WTC11 (cell line): ENCODE data around the gene ABCC9. TPM values are rescaled to one million over a fixed set of nuclear protein-coding genes. Genes with fewer than 3 reads are reported as not detected.

Experiments used
- ATAC-seq: fragments of 200-7000 bp; cut with Tn5 transposase; 2 replicates; pipeline ENCODE4 v1.10.0; 2021; ENCODE audit warnings: mild to moderate bottlenecking, moderate library complexity
- CTCF ChIA-PET: fragments of 300-600 bp; sonication (Branson Sonifier 250); formaldehyde crosslinking; loops from one replicate; lab custom pipeline; 2021; ENCODE audit warnings: antibody characterized with exemption; lab: Charles Lee
- POLR2A ChIA-PET: fragments of 350-600 bp; sonication (Branson Sonifier 250); formaldehyde crosslinking; loops from one replicate; lab custom pipeline; 2021; ENCODE audit warnings: antibody characterized with exemption; lab: Charles Lee
- DNase-seq: peaks from one replicate; pipeline ENCODE4 v3.0.0; 2021; ENCODE audit warnings: low spot score
- H3K27ac Mint-ChIP-seq: 2 replicates; pipeline ENCODE4 v1.8.0; 2021; ENCODE audit warnings: mixed read lengths
- H3K27me3 Mint-ChIP-seq: 2 replicates; pipeline ENCODE4 v1.8.0; 2021; ENCODE audit warnings: low read depth, mild to moderate bottlenecking, moderate library complexity, mixed read lengths
- H3K36me3 Mint-ChIP-seq: 2 replicates; pipeline ENCODE4 v1.8.0; 2021; ENCODE audit warnings: mixed read lengths
- H3K4me1 Mint-ChIP-seq: 2 replicates; pipeline ENCODE4 v1.8.0; 2022; ENCODE audit warnings: mixed read lengths
- H3K4me3 Mint-ChIP-seq: 2 replicates; pipeline ENCODE4 v1.8.0; 2021; ENCODE audit warnings: mild to moderate bottlenecking, moderate library complexity, mixed read lengths
- H3K9me3 Mint-ChIP-seq: 2 replicates; pipeline ENCODE4 v1.8.0; 2021; ENCODE audit warnings: mixed read lengths
- ATF1 ChIP-seq: sonication (generic); formaldehyde crosslinking; IDR thresholded peaks from 2 replicates; pipeline ENCODE4 v1.8.1; 2023; ENCODE audit warnings: mild to moderate bottlenecking, moderate library complexity, missing genetic modification reagents
- ATF2 ChIP-seq: sonication (generic); formaldehyde crosslinking; IDR thresholded peaks from 2 replicates; pipeline ENCODE4 v1.8.1; 2022; ENCODE audit warnings: low read depth, missing genetic modification reagents, borderline replicate concordance
- ATF3 ChIP-seq: sonication (generic); formaldehyde crosslinking; conservative IDR thresholded peaks from 2 replicates; pipeline ENCODE4 v1.8.1; 2022; ENCODE audit warnings: mild to moderate bottlenecking, missing genetic modification reagents
- CBFB ChIP-seq: sonication (generic); formaldehyde crosslinking; IDR thresholded peaks from 2 replicates; pipeline ENCODE4 v1.8.1; 2022; ENCODE audit warnings: mild to moderate bottlenecking, low read depth, missing genetic modification reagents
- E2F5 ChIP-seq: sonication (generic); formaldehyde crosslinking; IDR thresholded peaks from 2 replicates; pipeline ENCODE4 v1.8.1; 2022; ENCODE audit warnings: mild to moderate bottlenecking, moderate library complexity, missing genetic modification reagents
- ESRRA ChIP-seq: sonication (generic); formaldehyde crosslinking; IDR thresholded peaks from 2 replicates; pipeline ENCODE4 v1.8.1; 2022; ENCODE audit warnings: mild to moderate bottlenecking, missing genetic modification reagents, borderline replicate concordance
- GTF2I ChIP-seq: fragments of 250-450 bp; sonication (Bioruptor Pico); conservative IDR thresholded peaks from 2 replicates; pipeline ENCODE4 v1.4.0; 2021; ENCODE audit warnings: mild to moderate bottlenecking
- HMGXB4 ChIP-seq: sonication (generic); formaldehyde crosslinking; IDR thresholded peaks from 2 replicates; pipeline ENCODE4 v1.8.1; 2023; ENCODE audit warnings: mild to moderate bottlenecking, moderate library complexity, missing genetic modification reagents
- JAZF1 ChIP-seq: fragments of 250-450 bp; sonication (Bioruptor Pico); IDR thresholded peaks from 2 replicates; pipeline ENCODE4 v1.9.0; 2021; ENCODE audit warnings: moderate library complexity, mild to moderate bottlenecking, inconsistent platforms
- OVOL2 ChIP-seq: fragments of 250-450 bp; sonication (Bioruptor Pico); IDR thresholded peaks from 2 replicates; pipeline ENCODE4 v1.9.0; 2021; ENCODE audit warnings: mild to moderate bottlenecking, borderline replicate concordance
- PRRX2 ChIP-seq: fragments of 250-450 bp; sonication (Bioruptor Pico); IDR thresholded peaks from 2 replicates; pipeline ENCODE4 v1.8.0; 2021; ENCODE audit warnings: mild to moderate bottlenecking
- RELA ChIP-seq: sonication (generic); formaldehyde crosslinking; IDR thresholded peaks from 2 replicates; pipeline ENCODE4 v1.8.1; 2022; ENCODE audit warnings: missing genetic modification reagents, mild to moderate bottlenecking, borderline replicate concordance
- RORB ChIP-seq: fragments of 250-450 bp; sonication (Bioruptor Pico); IDR thresholded peaks from 2 replicates; pipeline ENCODE4 v1.9.0; 2021; ENCODE audit warnings: mild to moderate bottlenecking
- SMAD4 ChIP-seq: sonication (generic); formaldehyde crosslinking; IDR thresholded peaks from 2 replicates; pipeline ENCODE4 v1.8.0; 2022; ENCODE audit warnings: mild to moderate bottlenecking, missing genetic modification reagents
- SOX15 ChIP-seq: fragments of 250-450 bp; sonication (Bioruptor Pico); IDR thresholded peaks from 2 replicates; pipeline ENCODE4 v1.9.0; 2021; ENCODE audit warnings: mild to moderate bottlenecking
- STAT6 ChIP-seq: sonication (generic); formaldehyde crosslinking; conservative IDR thresholded peaks from 2 replicates; pipeline ENCODE4 v1.8.1; 2023; ENCODE audit warnings: mild to moderate bottlenecking, low read depth, missing genetic modification reagents, moderate library complexity
- TEAD1 ChIP-seq: sonication (generic); formaldehyde crosslinking; IDR thresholded peaks from 2 replicates; pipeline ENCODE4 v1.8.0; 2022; ENCODE audit warnings: mild to moderate bottlenecking, missing genetic modification reagents
- USF2 ChIP-seq: sonication (generic); formaldehyde crosslinking; IDR thresholded peaks from 2 replicates; pipeline ENCODE4 v1.8.1; 2023; ENCODE audit warnings: mild to moderate bottlenecking, missing genetic modification reagents, moderate library complexity
- ZNF121 ChIP-seq: sonication (generic); formaldehyde crosslinking; IDR thresholded peaks from 2 replicates; pipeline ENCODE4 v1.8.0; 2023; ENCODE audit warnings: missing genetic modification reagents
- ZNF219 ChIP-seq: sonication (generic); formaldehyde crosslinking; IDR thresholded peaks from 2 replicates; pipeline ENCODE4 v1.8.0; 2023; ENCODE audit warnings: missing genetic modification reagents, mild to moderate bottlenecking, borderline replicate concordance
- ZNF396 ChIP-seq: fragments of 250-450 bp; sonication (Bioruptor Pico); IDR thresholded peaks from 2 replicates; pipeline ENCODE4 v1.8.0; 2021; ENCODE audit warnings: mild to moderate bottlenecking, moderate library complexity, borderline replicate concordance
- ZNF416 ChIP-seq: fragments of 250-450 bp; sonication (Bioruptor Pico); IDR thresholded peaks from 2 replicates; pipeline ENCODE4 v1.9.0; 2021; ENCODE audit warnings: mild to moderate bottlenecking, inconsistent platforms
- ZNF423 ChIP-seq: fragments of 250-450 bp; sonication (Bioruptor Pico); IDR thresholded peaks from 2 replicates; pipeline ENCODE4 v2.1.2; 2022; ENCODE audit warnings: mild to moderate bottlenecking, moderate library complexity
- ZNF532 ChIP-seq: fragments of 250-450 bp; sonication (Bioruptor Pico); IDR thresholded peaks from 2 replicates; pipeline ENCODE4 v1.9.0; 2021; ENCODE audit warnings: mild to moderate bottlenecking, borderline replicate concordance
- total RNA-seq: library from RNA; stranded (reverse); gene quantifications from 3 replicates; pipeline ENCODE4 v1.2.3, GENCODE V29; 2021

The ABCC9 gene
- total RNA-seq, 1 experiment from 2014 or later, result 0.04 TPM

GRCh38 chr12:21850419-21850818 lies 90.8 kb downstream of the ABCC9 start (continued):
- TF ChIP-seq ZNF532, result no peak
- no peak for TF ChIP-seq ZNF423 (CRISPR knock-in tag)
- TF ChIP-seq ZNF121 (CRISPR knock-in tag), result no peak
- no peak for TF ChIP-seq SOX15
- no peak for TF ChIP-seq GTF2I (CRISPR knock-in tag)
- TF ChIP-seq TEAD1 (CRISPR knock-in tag), result no peak
- TF ChIP-seq ZNF396 (CRISPR knock-in tag), result no peak
- TF ChIP-seq ATF3, result no peak
- no peak for TF ChIP-seq STAT6 (CRISPR knock-in tag)
- no peak for TF ChIP-seq SMAD4 (CRISPR knock-in tag)
- no peak for TF ChIP-seq JAZF1 (CRISPR knock-in tag)
- TF ChIP-seq RORB (CRISPR knock-in tag), result no peak
- TF ChIP-seq ZNF416 (CRISPR knock-in tag), result no peak
- TF ChIP-seq E2F5 (CRISPR knock-in tag), result no peak
- TF ChIP-seq CBFB, result no peak
- TF ChIP-seq ATF1, result no peak

- Mint-ChIP-seq H3K4me3 (no peak overlapping the region), H3K27ac (no peak overlapping the region), H3K4me1 (no peaks in the 10 kb centered on the region), H3K9me3 (no peaks in the 10 kb centered on the region), H3K27me3 (no peaks in the 10 kb centered on the region), H3K36me3 (no peaks in the 10 kb centered on the region)
- CTCF ChIA-PET, result interaction anchor here (1.0 to 1.3 kb wide), 2 partner anchors 8 to 152 kb away, joined by 3 to 4 read pairs; no protein-coding TSS in a partner anchor
- TF ChIP-seq ATF2 (CRISPR knock-in tag) (no peak), RELA (no peak), ESRRA (CRISPR knock-in tag) (no peak), PRRX2 (CRISPR knock-in tag) (no peak), ZNF219 (no peak), GTF2I (CRISPR knock-in tag) (no peak), USF2 (CRISPR knock-in tag) (no peak), OVOL2 (CRISPR knock-in tag) (no peak), ZNF416 (CRISPR knock-in tag) (no peak), HMGXB4 (CRISPR knock-in tag) (no peak)
- no peak for DNase-seq
- no peak for ATAC-seq
- POLR2A ChIA-PET, result interaction anchor here (0.5 kb wide), 1 partner anchor 323 kb away, joined by 11 read pairs; no protein-coding TSS in a partner anchor
Observed at GRCh38 chr12:21849878-21850277, 91.3 kb downstream of the ABCC9 start.
